Lower lobe of right lung (tissue), 2 donors: ENCODE results near the gene ADGRB3. TPM values are rescaled to one million over a fixed set of nuclear protein-coding genes. Genes with fewer than 3 reads are reported as not detected.

Source experiments
- ATAC-seq, 2 donors: fragments of 200-7000 bp; cut with Tn5 transposase; one replicate each; pipeline ENCODE4 v1.9.1; 2020 to 2022; ENCODE audit warnings: mild to moderate bottlenecking in 2 of 2, moderate library complexity in 2 of 2
- DNase-seq: peaks from one replicate; pipeline ENCODE4 v3.0.0-alpha.2; 2020
- H3K27ac ChIP-seq: fragments of 200-600 bp; one replicate; pipeline ENCODE4 v1.8.0; 2022
- H3K27me3 ChIP-seq: fragments of 200-600 bp; one replicate; pipeline ENCODE4 v1.8.0; 2022; ENCODE audit warnings: low read depth
- H3K36me3 ChIP-seq: fragments of 200-600 bp; one replicate; pipeline ENCODE4 v1.8.0; 2022; ENCODE audit warnings: mild to moderate bottlenecking
- H3K4me1 ChIP-seq: fragments of 200-600 bp; one replicate; pipeline ENCODE4 v1.8.0; 2022
- H3K4me3 ChIP-seq: fragments of 200-600 bp; one replicate; pipeline ENCODE4 v1.8.0; 2022; ENCODE audit warnings: mild to moderate bottlenecking
- H3K9me3 ChIP-seq: fragments of 200-600 bp; one replicate; pipeline ENCODE4 v1.8.0; 2022
- intact Hi-C: fragments of 100-400 bp; cut with DNase I; formaldehyde crosslinking; loops from one replicate; pipeline ENCODE4 v1.11.0; 2022
- total RNA-seq: library from RNA; stranded (reverse); fragmentation: NEBNext Ultra II Directional; extraction: Animal tissue kit (Norgen Biotek cat#: 25700); gene quantifications from one replicate; pipeline ENCODE4 v1.2.1, GENCODE V29; 2021
- TF ChIP-seq, protein P1 (sequence below): fragments of 200-600 bp; IDR thresholded peaks from one replicate; pipeline ENCODE4 v1.8.0; 2022; ENCODE audit warnings: antibody characterized with exemption, mild to moderate bottlenecking
- donor health status: DM: no; HTN: yes; CAD: no; lungs with severe emphysema.

Gene ADGRB3
- total RNA-seq, 1 donor from 2014 or later: 2.3 TPM

DNA sequence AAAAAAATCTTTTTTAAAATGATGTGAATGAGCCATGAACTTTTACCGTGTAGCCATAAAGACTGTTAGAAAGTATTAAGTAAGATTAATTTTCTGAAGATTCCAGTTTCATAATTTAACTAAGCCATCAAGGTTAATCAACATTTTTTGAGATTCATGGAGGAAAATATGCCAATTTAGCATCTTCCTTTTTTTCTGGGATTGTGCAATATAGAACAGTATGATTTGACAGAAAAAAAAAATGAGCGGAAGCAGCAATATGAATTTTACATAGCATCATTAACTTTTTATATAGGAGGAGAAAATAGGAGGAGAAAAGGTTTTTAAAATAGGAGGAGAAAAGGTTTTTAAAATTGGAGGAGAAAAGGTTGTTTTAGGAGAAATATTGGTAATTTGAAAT is 306.3 kb downstream of the ADGRB3 start:
- Histone ChIP-seq H3K4me3 (no peak overlapping the region), H3K9me3 (no peaks in the 10 kb centered on the region), H3K27ac (no peak overlapping the region), H3K27me3 (no peaks in the 10 kb centered on the region), H3K36me3 (no peaks in the 10 kb centered on the region), H3K4me1 (no peaks in the 10 kb centered on the region)
- intact Hi-C loops: no loop called here
- no peak for ATAC-seq
- TF ChIP-seq, protein P1, sequence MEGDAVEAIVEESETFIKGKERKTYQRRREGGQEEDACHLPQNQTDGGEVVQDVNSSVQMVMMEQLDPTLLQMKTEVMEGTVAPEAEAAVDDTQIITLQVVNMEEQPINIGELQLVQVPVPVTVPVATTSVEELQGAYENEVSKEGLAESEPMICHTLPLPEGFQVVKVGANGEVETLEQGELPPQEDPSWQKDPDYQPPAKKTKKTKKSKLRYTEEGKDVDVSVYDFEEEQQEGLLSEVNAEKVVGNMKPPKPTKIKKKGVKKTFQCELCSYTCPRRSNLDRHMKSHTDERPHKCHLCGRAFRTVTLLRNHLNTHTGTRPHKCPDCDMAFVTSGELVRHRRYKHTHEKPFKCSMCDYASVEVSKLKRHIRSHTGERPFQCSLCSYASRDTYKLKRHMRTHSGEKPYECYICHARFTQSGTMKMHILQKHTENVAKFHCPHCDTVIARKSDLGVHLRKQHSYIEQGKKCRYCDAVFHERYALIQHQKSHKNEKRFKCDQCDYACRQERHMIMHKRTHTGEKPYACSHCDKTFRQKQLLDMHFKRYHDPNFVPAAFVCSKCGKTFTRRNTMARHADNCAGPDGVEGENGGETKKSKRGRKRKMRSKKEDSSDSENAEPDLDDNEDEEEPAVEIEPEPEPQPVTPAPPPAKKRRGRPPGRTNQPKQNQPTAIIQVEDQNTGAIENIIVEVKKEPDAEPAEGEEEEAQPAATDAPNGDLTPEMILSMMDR: no peak
- no peak for DNase-seq

DNA sequence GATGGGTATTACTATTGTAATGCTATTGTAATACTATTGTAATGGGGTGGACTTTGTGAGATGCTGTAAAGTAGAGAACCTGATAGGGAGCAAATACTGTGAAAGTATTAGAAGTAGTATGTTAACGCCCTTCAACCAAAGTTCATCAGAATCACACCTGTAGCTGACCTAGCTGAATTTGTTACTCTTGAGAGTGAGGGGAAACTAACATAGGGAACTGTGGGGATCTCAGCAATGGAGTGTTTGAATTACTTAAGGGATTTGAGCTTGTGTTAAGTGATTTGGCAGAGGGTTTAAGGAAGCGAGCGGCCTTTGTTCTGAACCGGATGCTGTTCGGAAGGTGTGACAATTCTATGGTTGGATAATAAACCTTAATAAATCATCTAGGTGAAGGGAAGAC is 312.6 kb downstream of the ADGRB3 start:
- Histone ChIP-seq H3K36me3 (no peaks in the 10 kb centered on the region), H3K27me3 (no peaks in the 10 kb centered on the region), H3K27ac (no peak overlapping the region), H3K9me3 (no peaks in the 10 kb centered on the region), H3K4me3 (no peak overlapping the region), H3K4me1 (no peaks in the 10 kb centered on the region)
- DNase-seq (no peak), ATAC-seq (no peak)
- intact Hi-C loops: no loop called here
- TF ChIP-seq, protein P1: no peak

DNA sequence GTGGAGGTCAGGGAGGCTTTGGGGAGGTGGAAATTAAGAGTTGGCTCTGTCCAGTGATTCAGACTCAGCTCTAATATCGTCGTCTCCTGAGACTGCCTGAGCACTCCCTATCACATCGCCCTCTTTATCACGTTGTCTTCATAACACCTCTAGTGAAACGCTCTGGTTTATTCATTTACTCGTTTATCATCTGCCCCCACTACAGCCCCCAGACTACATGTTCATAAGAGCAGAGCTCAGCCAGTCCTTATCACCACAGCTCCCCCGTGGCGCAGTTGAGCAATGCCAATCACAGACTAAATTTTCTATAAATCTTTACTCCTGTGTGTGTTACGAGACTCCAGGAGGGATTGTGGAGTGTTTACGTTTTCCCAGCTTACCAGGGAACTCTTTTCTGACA is 316.2 kb downstream of the ADGRB3 start:
- H3K4me3 ChIP-seq: no peak overlapping the region
- no peaks in the 10 kb centered on the region for H3K4me1 ChIP-seq
- no peaks in the 10 kb centered on the region for H3K9me3 ChIP-seq
- no peak overlapping the region for H3K27ac ChIP-seq
- DNase-seq (no peak), ATAC-seq (no peak)
- intact Hi-C loops: no loop called here
- H3K36me3 ChIP-seq: no peaks in the 10 kb centered on the region
- TF ChIP-seq, protein P1: no peak
- no peaks in the 10 kb centered on the region for H3K27me3 ChIP-seq

DNA sequence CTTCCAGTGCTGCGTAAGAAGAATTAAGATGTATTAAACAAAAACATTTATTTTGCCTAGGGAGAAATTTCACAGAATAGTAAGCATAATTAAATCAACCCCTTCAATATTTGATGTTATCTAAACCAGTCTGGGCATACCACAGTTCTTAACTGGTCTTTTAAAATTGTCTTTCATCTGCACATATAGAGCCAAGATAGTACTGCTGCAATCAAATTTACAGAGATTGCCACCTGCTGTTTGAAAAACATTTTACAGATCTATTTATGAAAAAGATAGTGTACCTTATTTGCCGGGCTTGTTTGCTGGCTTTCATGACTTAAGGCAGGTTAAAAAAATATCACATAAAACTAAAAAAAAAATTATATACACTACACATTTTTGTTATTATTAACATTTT is 323.2 kb downstream of the ADGRB3 start:
- H3K4me3 ChIP-seq: no peak overlapping the region
- TF ChIP-seq, protein P1: no peak
- H3K9me3 ChIP-seq: no peaks in the 10 kb centered on the region
- ATAC-seq (no peak), DNase-seq (no peak)
- intact Hi-C loops: no loop called here
- H3K36me3 ChIP-seq: no peaks in the 10 kb centered on the region
- H3K4me1 ChIP-seq: no peaks in the 10 kb centered on the region
- no peak overlapping the region for H3K27ac ChIP-seq
- no peaks in the 10 kb centered on the region for H3K27me3 ChIP-seq

DNA sequence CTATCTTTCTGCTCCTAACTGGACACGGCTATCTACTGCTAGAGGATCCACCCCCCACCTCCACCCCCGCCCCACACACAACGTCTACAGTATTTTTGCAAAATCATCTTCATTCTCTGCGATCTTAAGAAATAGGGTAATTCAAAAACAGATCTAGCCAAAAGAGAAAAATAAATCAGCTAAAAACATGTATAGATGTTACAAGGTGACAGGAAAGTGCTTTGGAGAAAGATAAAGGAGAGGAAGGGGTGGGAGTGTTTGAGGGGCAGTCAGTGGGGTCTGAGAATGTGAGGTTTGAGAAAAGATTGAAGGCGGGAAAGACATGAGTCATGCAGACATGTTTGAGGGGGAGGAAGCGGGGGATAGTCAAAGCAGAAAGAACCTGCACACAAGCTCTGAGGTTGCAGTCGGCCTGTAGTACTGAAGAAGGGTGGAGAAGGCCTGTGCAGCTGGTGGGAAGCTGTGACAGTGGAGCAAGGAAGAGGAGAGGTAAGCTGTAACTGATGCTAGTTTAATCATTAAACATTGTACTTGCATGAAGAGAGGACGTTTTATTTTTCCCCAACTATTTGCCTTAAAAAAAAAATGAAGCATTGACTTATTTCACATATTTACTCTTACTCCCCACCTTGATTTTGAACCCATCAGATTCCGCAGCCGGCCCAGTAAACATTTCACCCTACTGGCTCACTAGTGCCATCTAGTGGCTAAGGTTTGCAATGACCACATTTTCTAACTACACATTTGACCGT is 332.6 kb downstream of the ADGRB3 start:
- Histone ChIP-seq H3K27ac (no peak overlapping the region), H3K36me3 (no peaks in the 10 kb centered on the region), H3K9me3 (no peaks in the 10 kb centered on the region), H3K27me3 (no peaks in the 10 kb centered on the region), H3K4me1 (no peaks in the 10 kb centered on the region), H3K4me3 (no peak overlapping the region)
- intact Hi-C loops: no loop called here
- TF ChIP-seq, protein P1: peak; percentile 86
- DNase-seq: peak; percentile 57
- peak; percentile 73 to 80 for ATAC-seq
